DND-41 (cell line): ENCODE measurements around the gene RNF182.
A peak's percentile ranks its signal among the peaks of the same experiment; 100 is the strongest.

Source experiments
- ATAC-seq: fragments of 200-7000 bp; cut with Tn5 transposase; 3 replicates; pipeline ENCODE4 v1.9.1; 2021; ENCODE audit warnings: low read depth; ENCODE audit not compliant: insufficient read depth
- DNase-seq: peaks from one replicate; pipeline ENCODE4 v3.0.0-alpha.2; 2020
- H2AFZ ChIP-seq: 2 replicates; pipeline ENCODE4 v1.6.0; 2012; ENCODE audit warnings: low read depth, low read length
- H3K27ac ChIP-seq: 2 replicates; pipeline ENCODE4 v1.5.1; 2012; ENCODE audit warnings: low read length, inconsistent platforms
- H3K27me3 ChIP-seq: fragments of 200-600 bp; sonication (generic); 2 replicates; pipeline ENCODE4 v1.6.0; 2012; ENCODE audit warnings: low read length, mild to moderate bottlenecking, inconsistent platforms; ENCODE audit not compliant: insufficient read depth, poor library complexity
- H3K36me3 ChIP-seq: 2 replicates; pipeline ENCODE4 v1.5.1; 2012; ENCODE audit warnings: low read length, inconsistent platforms; ENCODE audit not compliant: insufficient read depth
- H3K4me1 ChIP-seq: 2 replicates; pipeline ENCODE4 v1.5.1; 2012; ENCODE audit warnings: mild to moderate bottlenecking, low read length; ENCODE audit not compliant: insufficient read depth
- H3K4me2 ChIP-seq: 2 replicates; pipeline ENCODE4 v1.6.0; 2012; ENCODE audit warnings: mild to moderate bottlenecking, moderate library complexity, low read length, inconsistent platforms; ENCODE audit not compliant: insufficient read depth
- H3K4me3 ChIP-seq, 2 experiments: fragments of 200-600 bp in 1 of 2; shearing (Covaris generic) in 1 of 2; 2 replicates each; pipeline ENCODE4 v1.5.1; 2012 to 2016; ENCODE audit warnings: inconsistent platforms in 2 of 2, low read length in 2 of 2, mild to moderate bottlenecking in 2 of 2, low read depth in 1 of 2, moderate library complexity in 1 of 2
- H3K79me2 ChIP-seq: 2 replicates; pipeline ENCODE4 v1.6.0; 2012; ENCODE audit warnings: low read length, inconsistent platforms; ENCODE audit not compliant: insufficient read depth
- H3K9ac ChIP-seq: 2 replicates; pipeline ENCODE4 v1.6.0; 2012; ENCODE audit warnings: low read depth, mild to moderate bottlenecking, inconsistent platforms, low read length, moderate library complexity
- H3K9me3 ChIP-seq: 2 replicates; pipeline ENCODE4 v1.5.1; 2012; ENCODE audit warnings: low read length, moderate library complexity, mild to moderate bottlenecking, inconsistent platforms; ENCODE audit not compliant: insufficient read depth, severe bottlenecking
- H4K20me1 ChIP-seq: 2 replicates; pipeline ENCODE4 v1.6.0; 2012; ENCODE audit warnings: low read length; ENCODE audit not compliant: insufficient read depth
- EZH2 ChIP-seq: IDR thresholded peaks from 3 replicates; pipeline ENCODE4 v1.6.1; 2012; ENCODE audit warnings: borderline replicate concordance, low read depth, mild to moderate bottlenecking, moderate library complexity, low read length, inconsistent platforms; ENCODE audit not compliant: severe bottlenecking
- TF ChIP-seq, protein P1 (sequence below): IDR thresholded peaks from 2 replicates; pipeline ENCODE4 v1.5.1; 2012; ENCODE audit warnings: borderline replicate concordance, low read length, moderate library complexity, mild to moderate bottlenecking; ENCODE audit not compliant: poor library complexity, severe bottlenecking; ENCODE audit errors: extremely low read depth

Gene RNF182

DNA sequence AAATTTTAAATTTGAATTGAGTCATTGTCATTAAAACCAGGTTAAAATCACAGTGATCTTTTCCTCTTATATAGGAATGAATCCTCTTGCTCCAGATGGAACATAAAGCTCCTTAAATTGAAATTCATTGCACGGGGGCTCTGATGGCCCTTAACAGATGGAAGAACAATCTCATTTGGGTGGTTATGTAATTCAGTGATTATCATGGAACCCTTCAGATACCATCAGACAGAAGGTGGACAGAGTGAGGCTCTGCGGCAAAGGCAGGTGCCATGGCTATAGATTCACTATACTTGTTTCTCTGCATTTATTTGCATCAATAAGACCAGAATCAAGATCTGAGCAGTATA lies 17.8 kb upstream of the RNF182 start:
- Histone ChIP-seq H3K79me2 (no peaks in the 10 kb centered on the region), H3K27ac (no peak overlapping the region), H3K36me3 (no peaks in the 10 kb centered on the region), H3K9ac (no peak overlapping the region), H3K4me2 (no peak overlapping the region), H4K20me1 (no peaks in the 10 kb centered on the region), H2AFZ (no peak overlapping the region), H3K4me1 (peaks cover 4% of the 10 kb centered on the region; the same call in 1 of the 2 replicates), H3K4me3 (no peak overlapping the region), H3K9me3 (no peaks in the 10 kb centered on the region), H3K27me3 (peaks cover 21% of the 10 kb centered on the region)
- DNase-seq = no peak
- ATAC-seq = no peak
- TF ChIP-seq, protein P1, sequence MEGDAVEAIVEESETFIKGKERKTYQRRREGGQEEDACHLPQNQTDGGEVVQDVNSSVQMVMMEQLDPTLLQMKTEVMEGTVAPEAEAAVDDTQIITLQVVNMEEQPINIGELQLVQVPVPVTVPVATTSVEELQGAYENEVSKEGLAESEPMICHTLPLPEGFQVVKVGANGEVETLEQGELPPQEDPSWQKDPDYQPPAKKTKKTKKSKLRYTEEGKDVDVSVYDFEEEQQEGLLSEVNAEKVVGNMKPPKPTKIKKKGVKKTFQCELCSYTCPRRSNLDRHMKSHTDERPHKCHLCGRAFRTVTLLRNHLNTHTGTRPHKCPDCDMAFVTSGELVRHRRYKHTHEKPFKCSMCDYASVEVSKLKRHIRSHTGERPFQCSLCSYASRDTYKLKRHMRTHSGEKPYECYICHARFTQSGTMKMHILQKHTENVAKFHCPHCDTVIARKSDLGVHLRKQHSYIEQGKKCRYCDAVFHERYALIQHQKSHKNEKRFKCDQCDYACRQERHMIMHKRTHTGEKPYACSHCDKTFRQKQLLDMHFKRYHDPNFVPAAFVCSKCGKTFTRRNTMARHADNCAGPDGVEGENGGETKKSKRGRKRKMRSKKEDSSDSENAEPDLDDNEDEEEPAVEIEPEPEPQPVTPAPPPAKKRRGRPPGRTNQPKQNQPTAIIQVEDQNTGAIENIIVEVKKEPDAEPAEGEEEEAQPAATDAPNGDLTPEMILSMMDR = no peak
- no peak for TF ChIP-seq EZH2

DNA sequence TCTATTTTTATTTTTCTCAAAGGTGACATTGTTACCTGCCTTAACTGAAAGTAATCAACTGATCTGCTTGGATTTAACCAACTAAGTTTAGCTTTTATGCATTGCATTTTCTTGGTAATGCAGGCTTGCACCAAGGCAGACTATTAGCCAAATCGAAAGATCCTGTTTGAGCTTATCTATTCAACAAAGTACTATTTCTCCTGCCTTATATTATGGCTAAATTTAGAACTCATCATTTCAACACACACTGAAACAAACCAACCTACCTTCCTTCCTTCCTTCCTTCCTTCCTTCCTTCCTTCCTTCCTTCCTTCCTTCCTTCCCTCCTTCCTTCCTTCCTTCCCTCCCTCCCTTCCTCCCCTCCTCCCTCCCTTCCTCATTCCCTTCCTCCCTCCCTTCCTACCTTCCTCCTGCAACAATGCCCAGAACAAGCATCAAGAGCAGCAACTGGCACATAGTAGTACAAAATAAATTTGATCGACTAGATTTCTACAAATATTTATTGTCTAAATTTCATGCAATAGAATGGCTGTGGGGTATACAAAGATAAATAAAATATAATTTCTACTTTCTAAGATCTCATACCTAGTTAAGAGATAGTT lies 17.0 kb upstream of the RNF182 start:
- Histone ChIP-seq H3K27ac (no peak overlapping the region), H3K4me2 (no peak overlapping the region), H2AFZ (no peak overlapping the region), H3K79me2 (no peaks in the 10 kb centered on the region), H3K9ac (no peak overlapping the region), H3K4me1 (peaks cover 4% of the 10 kb centered on the region; the same call in 1 of the 2 replicates), H3K9me3 (no peaks in the 10 kb centered on the region), H3K27me3 (peaks cover 20% of the 10 kb centered on the region), H4K20me1 (no peaks in the 10 kb centered on the region), H3K4me3 (no peak overlapping the region), H3K36me3 (no peaks in the 10 kb centered on the region)
- no peak for TF ChIP-seq EZH2
- TF ChIP-seq, protein P1 = no peak
- no peak for ATAC-seq
- no peak for DNase-seq

DNA sequence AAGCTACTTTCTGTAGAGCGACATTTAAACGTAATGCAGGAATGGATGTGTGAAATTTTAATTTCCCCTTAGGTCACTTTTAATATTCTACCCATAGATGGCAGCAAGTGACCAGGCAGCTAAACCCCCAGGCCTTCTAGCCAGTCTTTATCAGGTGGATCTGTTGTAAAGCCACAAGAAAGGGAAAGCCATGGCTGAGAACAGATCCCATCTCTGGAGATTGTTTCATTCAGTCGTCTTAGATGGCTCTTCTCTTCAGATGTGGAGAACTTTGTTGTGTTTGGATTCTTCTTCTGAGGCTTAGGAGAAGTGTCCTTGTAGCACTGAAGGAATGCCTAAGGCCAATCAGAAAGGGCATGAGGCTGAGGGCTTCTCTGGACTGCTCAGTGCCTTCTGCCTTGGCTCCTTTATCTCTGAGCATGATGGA lies 15.8 kb upstream of the RNF182 start:
- Histone ChIP-seq H2AFZ (no peak overlapping the region), H3K27ac (no peak overlapping the region), H3K27me3 (peaks cover 14% of the 10 kb centered on the region), H3K9me3 (no peaks in the 10 kb centered on the region), H3K36me3 (no peaks in the 10 kb centered on the region), H3K4me1 (peaks cover 4% of the 10 kb centered on the region; the same call in 1 of the 2 replicates), H4K20me1 (no peaks in the 10 kb centered on the region), H3K4me3 (no peak overlapping the region), H3K79me2 (no peaks in the 10 kb centered on the region), H3K4me2 (no peak overlapping the region), H3K9ac (no peak overlapping the region)
- DNase-seq (peak; percentile 71), ATAC-seq (peak; percentile 100)
- TF ChIP-seq, protein P1 = peak; percentile 72
- TF ChIP-seq EZH2 = no peak
